ENCODE data around the gene OPRD1.

OPRD1 gene

DNA sequence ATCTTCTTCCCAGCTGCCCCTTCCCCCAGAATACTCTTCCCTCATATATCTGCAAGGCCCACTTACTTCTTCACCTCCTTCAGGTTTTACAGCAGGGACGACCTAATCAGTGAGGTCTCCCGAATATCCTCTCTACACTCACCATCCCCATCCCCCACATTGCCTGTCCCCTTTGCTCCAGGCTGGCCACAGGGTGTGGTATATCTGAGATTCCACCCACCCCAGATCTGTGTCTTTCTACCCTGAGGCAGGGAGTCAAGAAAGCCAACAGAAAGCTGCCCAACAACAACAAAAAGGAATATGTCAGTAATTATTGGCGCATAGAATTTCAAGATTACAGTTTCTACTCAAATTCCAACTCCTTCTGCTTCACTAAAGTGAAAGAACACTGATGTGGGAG lies 30.0 kb upstream of the OPRD1 start:
- no peak for ATAC-seq
- TF ChIP-seq ZNF565 (CRISPR knock-in tag; conservative IDR thresholded peaks at IDR 0.05; ENCODE audit: low read depth) (no peak), TCF4 (CRISPR knock-in tag; IDR thresholded peaks at IDR 0.05; ENCODE audit: borderline replicate concordance) (no peak), SNAI2 (CRISPR knock-in tag; IDR thresholded peaks at IDR 0.05) (no peak), ARNTL (CRISPR knock-in tag; IDR thresholded peaks at IDR 0.05; ENCODE audit: borderline replicate concordance, low read depth) (no peak), PPARA (CRISPR knock-in tag; IDR thresholded peaks at IDR 0.05; ENCODE audit: borderline replicate concordance) (no peak), CSRNP3 (CRISPR knock-in tag; IDR thresholded peaks at IDR 0.05) (no peak)
- TF ChIP-seq, protein P1, sequence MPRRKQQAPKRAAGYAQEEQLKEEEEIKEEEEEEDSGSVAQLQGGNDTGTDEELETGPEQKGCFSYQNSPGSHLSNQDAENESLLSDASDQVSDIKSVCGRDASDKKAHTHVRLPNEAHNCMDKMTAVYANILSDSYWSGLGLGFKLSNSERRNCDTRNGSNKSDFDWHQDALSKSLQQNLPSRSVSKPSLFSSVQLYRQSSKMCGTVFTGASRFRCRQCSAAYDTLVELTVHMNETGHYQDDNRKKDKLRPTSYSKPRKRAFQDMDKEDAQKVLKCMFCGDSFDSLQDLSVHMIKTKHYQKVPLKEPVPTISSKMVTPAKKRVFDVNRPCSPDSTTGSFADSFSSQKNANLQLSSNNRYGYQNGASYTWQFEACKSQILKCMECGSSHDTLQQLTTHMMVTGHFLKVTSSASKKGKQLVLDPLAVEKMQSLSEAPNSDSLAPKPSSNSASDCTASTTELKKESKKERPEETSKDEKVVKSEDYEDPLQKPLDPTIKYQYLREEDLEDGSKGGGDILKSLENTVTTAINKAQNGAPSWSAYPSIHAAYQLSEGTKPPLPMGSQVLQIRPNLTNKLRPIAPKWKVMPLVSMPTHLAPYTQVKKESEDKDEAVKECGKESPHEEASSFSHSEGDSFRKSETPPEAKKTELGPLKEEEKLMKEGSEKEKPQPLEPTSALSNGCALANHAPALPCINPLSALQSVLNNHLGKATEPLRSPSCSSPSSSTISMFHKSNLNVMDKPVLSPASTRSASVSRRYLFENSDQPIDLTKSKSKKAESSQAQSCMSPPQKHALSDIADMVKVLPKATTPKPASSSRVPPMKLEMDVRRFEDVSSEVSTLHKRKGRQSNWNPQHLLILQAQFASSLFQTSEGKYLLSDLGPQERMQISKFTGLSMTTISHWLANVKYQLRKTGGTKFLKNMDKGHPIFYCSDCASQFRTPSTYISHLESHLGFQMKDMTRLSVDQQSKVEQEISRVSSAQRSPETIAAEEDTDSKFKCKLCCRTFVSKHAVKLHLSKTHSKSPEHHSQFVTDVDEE (CRISPR knock-in tag; IDR thresholded peaks at IDR 0.05) = no peak

DNA sequence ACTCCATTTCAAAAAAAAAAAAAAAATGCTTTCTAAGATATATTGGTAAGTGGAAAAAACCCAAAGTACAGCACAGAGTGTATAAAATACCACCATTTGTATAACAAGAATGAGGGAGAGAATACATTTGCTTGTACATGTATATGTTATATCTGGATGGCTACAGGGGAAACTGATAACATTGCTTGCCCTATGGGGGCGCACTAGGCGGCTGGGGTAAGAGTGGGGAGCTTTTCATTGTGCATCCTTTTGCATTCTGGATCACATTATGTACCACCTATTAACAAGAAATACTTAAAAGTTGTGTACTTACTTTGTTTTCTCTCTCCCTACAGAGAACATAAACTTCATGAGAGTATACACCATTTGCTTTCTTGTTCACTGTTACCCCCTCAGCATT lies 28.6 kb upstream of the OPRD1 start:
- ATAC-seq = no peak
- TF ChIP-seq ARNTL (CRISPR knock-in tag; IDR thresholded peaks at IDR 0.05; ENCODE audit: borderline replicate concordance, low read depth) = no peak
- TF ChIP-seq ZC3H10 (CRISPR knock-in tag; IDR thresholded peaks at IDR 0.05) = no peak
- no peak for TF ChIP-seq GLIS3 (CRISPR knock-in tag; IDR thresholded peaks at IDR 0.05)
- TF ChIP-seq CSRNP3 (CRISPR knock-in tag; IDR thresholded peaks at IDR 0.05) = no peak
- no peak for TF ChIP-seq ZNF70 (CRISPR knock-in tag; IDR thresholded peaks at IDR 0.05)
- no peak for TF ChIP-seq BACH2 (CRISPR knock-in tag; IDR thresholded peaks at IDR 0.05; ENCODE audit: borderline replicate concordance)
- no peak for TF ChIP-seq ISL1 (CRISPR knock-in tag; IDR thresholded peaks at IDR 0.05)
- no peak for TF ChIP-seq POU6F1 (CRISPR knock-in tag; IDR thresholded peaks at IDR 0.05; ENCODE audit: borderline replicate concordance, low read depth)
- no peak for TF ChIP-seq ESRRG (CRISPR knock-in tag; IDR thresholded peaks at IDR 0.05)
- TF ChIP-seq ZFP30 (CRISPR knock-in tag; IDR thresholded peaks at IDR 0.05) = no peak
- TF ChIP-seq, protein P2, sequence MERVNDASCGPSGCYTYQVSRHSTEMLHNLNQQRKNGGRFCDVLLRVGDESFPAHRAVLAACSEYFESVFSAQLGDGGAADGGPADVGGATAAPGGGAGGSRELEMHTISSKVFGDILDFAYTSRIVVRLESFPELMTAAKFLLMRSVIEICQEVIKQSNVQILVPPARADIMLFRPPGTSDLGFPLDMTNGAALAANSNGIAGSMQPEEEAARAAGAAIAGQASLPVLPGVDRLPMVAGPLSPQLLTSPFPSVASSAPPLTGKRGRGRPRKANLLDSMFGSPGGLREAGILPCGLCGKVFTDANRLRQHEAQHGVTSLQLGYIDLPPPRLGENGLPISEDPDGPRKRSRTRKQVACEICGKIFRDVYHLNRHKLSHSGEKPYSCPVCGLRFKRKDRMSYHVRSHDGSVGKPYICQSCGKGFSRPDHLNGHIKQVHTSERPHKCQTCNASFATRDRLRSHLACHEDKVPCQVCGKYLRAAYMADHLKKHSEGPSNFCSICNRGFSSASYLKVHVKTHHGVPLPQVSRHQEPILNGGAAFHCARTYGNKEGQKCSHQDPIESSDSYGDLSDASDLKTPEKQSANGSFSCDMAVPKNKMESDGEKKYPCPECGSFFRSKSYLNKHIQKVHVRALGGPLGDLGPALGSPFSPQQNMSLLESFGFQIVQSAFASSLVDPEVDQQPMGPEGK (CRISPR knock-in tag; IDR thresholded peaks at IDR 0.05; ENCODE audit: borderline replicate concordance) = no peak
- no peak for TF ChIP-seq CREB5 (CRISPR knock-in tag; IDR thresholded peaks at IDR 0.05; ENCODE audit: low read depth)
- TF ChIP-seq PPARA (CRISPR knock-in tag; IDR thresholded peaks at IDR 0.05; ENCODE audit: borderline replicate concordance) = no peak
- no peak for TF ChIP-seq RARB (CRISPR knock-in tag; IDR thresholded peaks at IDR 0.05)
- TF ChIP-seq, protein P1 (CRISPR knock-in tag; IDR thresholded peaks at IDR 0.05) = no peak
- TF ChIP-seq OSR1 (CRISPR knock-in tag; IDR thresholded peaks at IDR 0.05) = no peak
- no peak for TF ChIP-seq ZFP3 (CRISPR knock-in tag; IDR thresholded peaks at IDR 0.05)
- no peak for TF ChIP-seq SNAI2 (CRISPR knock-in tag; IDR thresholded peaks at IDR 0.05)
- no peak for TF ChIP-seq CSDC2 (CRISPR knock-in tag; IDR thresholded peaks at IDR 0.05)
- TF ChIP-seq TCF4 (CRISPR knock-in tag; IDR thresholded peaks at IDR 0.05; ENCODE audit: borderline replicate concordance) = no peak

Measured in SK-N-SH treated with all-trans-retinoic acid at 6 μM for 48 hours (cell line).